Sigmoid colon (tissue), 4 donors: ENCODE data around the gene IFNLR1.

Experiments used
- CTCF ChIP-seq, 4 experiments: fragments of 450-650 bp in 3 of 4; fragments of 200-600 bp in 1 of 4; IDR thresholded peaks; one replicate each; pipeline ENCODE4 v1.5.1; 2016 to 2019; ENCODE audit warnings: antibody characterized with exemption in 4 of 4, mild to moderate bottlenecking in 3 of 4, moderate library complexity in 2 of 4
- POLR2A ChIP-seq, 2 donors: fragments of 450-650 bp; IDR thresholded peaks; one replicate each; pipeline ENCODE4 v1.6.1; 2016; ENCODE audit warnings: antibody characterized with exemption in 2 of 2, mild to moderate bottlenecking in 2 of 2, moderate library complexity in 2 of 2
- POLR2AphosphoS5 ChIP-seq, 4 donors: sonication (generic); formaldehyde crosslinking; IDR thresholded peaks; one replicate each; pipeline ENCODE4 v1.6.1; 2017; ENCODE audit warnings: antibody characterized with exemption in 4 of 4

GRCh38 chr1:24147194-24147593 lies 39.9 kb downstream of the IFNLR1 start:
- TF ChIP-seq CTCF (IDR thresholded peaks at IDR 0.05) (no peak), POLR2A (IDR thresholded peaks at IDR 0.05) (no peak), POLR2AphosphoS5 (IDR thresholded peaks at IDR 0.05) (no peak)
